Loucy (cell line): ENCODE measurements around the gene RAB29.

Source experiments
- EZH2phosphoT487 ChIP-seq: fragments of 200-600 bp; IDR thresholded peaks from 2 replicates; pipeline ENCODE4 v1.6.1; 2018; ENCODE audit warnings: antibody characterized with exemption, mild to moderate bottlenecking, moderate library complexity, borderline replicate concordance
- TF ChIP-seq, protein P1 (sequence below): fragments of 200-600 bp; sonication (generic); conservative IDR thresholded peaks from 2 replicates; pipeline ENCODE4 v1.5.1; 2014; ENCODE audit warnings: mild to moderate bottlenecking, antibody characterized with exemption, low read length

DNA sequence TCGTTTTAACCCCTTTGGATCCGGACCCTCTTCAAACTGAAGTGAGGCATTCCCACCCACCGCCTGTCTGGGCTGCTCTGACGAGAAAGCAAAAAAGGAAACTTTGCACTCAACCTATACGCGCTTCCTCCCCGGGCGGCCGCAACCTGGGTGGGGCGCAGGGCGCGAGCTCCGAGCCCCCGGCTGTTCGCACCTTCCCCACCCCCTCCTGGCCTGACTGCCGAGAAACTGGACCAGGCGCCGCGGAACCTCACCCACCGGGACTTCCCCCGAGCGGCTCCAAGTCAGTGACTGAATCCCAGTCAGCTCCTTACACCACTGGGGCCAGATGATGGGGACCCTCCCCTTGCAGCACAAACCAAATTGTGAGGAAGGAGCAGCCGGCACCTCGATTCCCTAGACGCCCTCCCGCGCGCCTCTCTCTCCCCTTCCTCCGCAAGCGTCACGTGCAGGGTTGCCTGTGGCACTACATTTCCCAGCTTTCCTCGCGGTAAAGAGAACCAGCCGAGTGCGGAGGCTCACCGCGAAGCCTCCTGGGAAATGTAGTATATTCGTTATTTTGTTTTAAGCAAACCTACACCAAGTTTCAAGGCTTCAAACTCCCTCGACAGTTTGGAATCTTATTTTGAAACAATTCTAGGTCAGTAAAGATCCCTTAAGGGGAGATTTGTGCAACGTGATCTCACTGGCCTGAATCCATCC lies at the start of gene RAB29:
- TF ChIP-seq, protein P1, sequence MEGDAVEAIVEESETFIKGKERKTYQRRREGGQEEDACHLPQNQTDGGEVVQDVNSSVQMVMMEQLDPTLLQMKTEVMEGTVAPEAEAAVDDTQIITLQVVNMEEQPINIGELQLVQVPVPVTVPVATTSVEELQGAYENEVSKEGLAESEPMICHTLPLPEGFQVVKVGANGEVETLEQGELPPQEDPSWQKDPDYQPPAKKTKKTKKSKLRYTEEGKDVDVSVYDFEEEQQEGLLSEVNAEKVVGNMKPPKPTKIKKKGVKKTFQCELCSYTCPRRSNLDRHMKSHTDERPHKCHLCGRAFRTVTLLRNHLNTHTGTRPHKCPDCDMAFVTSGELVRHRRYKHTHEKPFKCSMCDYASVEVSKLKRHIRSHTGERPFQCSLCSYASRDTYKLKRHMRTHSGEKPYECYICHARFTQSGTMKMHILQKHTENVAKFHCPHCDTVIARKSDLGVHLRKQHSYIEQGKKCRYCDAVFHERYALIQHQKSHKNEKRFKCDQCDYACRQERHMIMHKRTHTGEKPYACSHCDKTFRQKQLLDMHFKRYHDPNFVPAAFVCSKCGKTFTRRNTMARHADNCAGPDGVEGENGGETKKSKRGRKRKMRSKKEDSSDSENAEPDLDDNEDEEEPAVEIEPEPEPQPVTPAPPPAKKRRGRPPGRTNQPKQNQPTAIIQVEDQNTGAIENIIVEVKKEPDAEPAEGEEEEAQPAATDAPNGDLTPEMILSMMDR: no peak
- no peak for TF ChIP-seq EZH2phosphoT487
